ENCODE data around the gene CFAP46.

DNA sequence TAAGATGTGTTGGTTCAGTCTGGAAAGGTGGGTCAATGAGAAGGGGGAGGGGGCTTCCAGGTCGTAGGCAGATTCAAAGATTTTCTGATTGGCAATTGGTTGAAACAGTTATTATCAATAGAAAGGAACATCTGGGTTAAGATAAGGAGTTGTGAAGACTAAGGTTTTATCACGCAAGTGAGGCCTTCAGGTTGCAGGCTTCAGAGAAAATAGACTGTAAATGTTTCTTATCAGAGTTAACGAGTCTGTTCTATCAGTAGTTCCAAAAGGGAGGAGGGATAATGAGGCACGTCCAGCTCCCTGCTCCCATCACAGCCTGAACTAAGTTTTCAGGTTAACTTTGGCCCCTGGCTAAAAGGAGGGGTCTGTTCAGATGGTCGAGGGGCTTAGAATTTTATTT, 11.1 kb upstream of the CFAP46 start:
- TF ChIP-seq, protein P1, sequence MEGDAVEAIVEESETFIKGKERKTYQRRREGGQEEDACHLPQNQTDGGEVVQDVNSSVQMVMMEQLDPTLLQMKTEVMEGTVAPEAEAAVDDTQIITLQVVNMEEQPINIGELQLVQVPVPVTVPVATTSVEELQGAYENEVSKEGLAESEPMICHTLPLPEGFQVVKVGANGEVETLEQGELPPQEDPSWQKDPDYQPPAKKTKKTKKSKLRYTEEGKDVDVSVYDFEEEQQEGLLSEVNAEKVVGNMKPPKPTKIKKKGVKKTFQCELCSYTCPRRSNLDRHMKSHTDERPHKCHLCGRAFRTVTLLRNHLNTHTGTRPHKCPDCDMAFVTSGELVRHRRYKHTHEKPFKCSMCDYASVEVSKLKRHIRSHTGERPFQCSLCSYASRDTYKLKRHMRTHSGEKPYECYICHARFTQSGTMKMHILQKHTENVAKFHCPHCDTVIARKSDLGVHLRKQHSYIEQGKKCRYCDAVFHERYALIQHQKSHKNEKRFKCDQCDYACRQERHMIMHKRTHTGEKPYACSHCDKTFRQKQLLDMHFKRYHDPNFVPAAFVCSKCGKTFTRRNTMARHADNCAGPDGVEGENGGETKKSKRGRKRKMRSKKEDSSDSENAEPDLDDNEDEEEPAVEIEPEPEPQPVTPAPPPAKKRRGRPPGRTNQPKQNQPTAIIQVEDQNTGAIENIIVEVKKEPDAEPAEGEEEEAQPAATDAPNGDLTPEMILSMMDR (conservative IDR thresholded peaks at IDR 0.05; ENCODE audit: low read length) = no peak
- TF ChIP-seq EZH2phosphoT487 (IDR thresholded peaks at IDR 0.05; ENCODE audit: borderline replicate concordance) = no peak
